Breast epithelium (tissue), 3 donors: ENCODE results near the gene HSP90B1.

ENCODE experiments used
- POLR2A ChIP-seq: fragments of 450-650 bp; IDR thresholded peaks from one replicate; pipeline ENCODE4 v1.6.1; 2016; ENCODE audit warnings: antibody characterized with exemption, mild to moderate bottlenecking, moderate library complexity
- POLR2AphosphoS5 ChIP-seq, 3 donors: sonication (generic); formaldehyde crosslinking; IDR thresholded peaks; one replicate each; pipeline ENCODE4 v1.6.1; 2017; ENCODE audit warnings: antibody characterized with exemption in 3 of 3

- TF ChIP-seq POLR2A (no peak), POLR2AphosphoS5 (IDR thresholded peaks at IDR 0.05) (no peak)
These were observed 39.2 kb downstream of the HSP90B1 start for GRCh38 chr12:103969391-103969790.
